Astrocyte of the hippocampus (primary cell): ENCODE data around the gene KRT17.
"Not testable (repeated sequence)": the region's sequence is repeated elsewhere in the genome, so short reads cannot be mapped to it uniquely, and the experiment has no call there.

ENCODE experiments used
- DNase-seq: peaks from one replicate; pipeline ENCODE4 v3.0.0; 2011; ENCODE audit warnings: low read depth, low spot score

KRT17 gene

DNA sequence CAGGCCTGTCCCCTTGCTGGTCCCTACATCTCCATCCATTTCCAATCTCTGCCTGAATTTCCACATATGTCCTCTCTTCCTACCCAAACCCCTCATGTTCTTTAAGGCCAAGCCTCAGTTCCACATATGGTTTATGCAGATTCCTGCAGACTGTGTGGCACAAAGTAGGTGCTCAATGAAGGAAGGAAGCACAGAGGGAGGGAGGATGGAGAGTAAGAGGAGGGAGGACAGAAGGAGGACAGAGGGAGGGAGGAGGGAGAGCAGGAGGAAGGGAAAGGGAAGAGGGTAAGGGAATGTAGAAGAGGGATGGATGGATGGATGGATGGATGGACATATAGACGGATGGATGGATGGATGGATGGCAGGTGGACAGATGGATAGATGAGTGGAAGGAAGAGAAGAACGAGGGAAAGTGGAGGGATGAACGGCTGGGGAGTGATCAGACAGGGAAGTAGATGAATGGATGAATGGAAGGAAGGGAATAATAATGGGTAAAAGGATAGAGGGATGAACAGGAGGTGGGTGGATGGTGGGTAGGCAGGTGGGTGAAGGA is 29.9 kb downstream of the KRT17 start:
- DNase-seq: no peak

DNA sequence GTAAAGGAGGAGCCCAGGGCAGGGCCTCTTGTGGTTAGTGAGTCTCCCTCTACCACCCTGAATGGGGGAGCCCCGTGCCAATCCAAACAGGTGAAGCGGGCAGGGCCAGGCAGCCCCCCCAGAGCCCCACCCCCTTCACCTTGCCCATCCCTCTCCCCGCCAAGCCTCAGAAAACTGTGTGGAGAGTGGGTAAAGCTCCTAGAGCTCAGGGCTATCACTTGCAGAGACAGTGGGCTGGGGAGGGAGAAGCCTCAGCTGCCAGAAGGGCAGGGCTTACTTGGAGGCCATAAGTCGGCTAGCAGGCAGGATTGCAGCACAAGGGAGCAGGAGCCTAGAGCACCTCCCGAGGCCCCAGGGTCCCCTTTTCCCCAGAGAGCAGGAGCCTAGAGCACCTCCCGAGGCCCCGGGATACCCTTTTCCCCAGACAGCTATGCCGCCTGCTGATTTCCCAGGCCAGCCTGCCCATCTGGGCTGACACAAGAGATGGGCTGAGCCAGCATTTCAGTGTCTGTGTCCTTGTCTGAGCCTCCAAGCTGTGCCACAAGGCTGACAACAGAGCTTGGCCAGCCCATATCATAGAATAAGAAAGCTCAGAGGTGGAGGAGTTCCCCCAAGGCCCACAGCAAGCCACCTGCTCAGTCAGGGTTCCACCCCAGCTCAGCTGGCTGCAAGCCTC is 30.9 kb downstream of the KRT17 start:
- DNase-seq: no peak

DNA sequence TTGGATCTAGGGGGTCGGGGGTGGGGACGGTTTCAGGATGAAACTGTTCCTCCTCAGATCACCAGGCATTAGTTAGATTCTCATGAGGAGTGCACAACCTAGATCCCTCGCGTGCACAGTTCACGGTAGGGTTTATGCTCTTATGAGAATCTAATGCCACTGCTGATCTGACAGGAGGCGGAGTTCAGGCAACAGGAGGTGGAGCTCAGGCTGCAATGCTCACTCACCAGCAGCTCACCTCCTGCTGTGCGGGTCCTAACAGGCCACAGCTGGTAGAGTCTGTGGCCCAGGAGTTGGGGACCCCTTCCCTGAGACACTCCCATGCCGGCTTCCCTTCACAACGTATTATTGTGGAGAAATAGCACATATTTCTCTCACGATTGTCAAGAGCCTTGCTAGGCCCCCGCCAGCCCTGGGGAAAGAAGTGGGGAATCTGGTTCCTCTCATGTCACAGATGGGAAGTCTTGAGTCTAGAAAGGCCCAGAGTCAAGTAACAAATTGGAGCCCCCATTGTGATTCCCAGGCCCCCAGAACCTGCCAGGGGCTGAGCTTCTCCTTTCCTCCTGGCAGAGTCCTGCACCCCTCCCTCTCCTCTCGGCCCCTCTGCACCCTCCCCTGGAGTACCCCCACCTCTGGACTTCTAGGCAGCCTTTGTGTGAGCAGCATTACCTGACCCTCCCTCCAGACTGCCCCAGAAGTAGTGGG is 31.6 kb downstream of the KRT17 start:
- DNase-seq: no peak

DNA sequence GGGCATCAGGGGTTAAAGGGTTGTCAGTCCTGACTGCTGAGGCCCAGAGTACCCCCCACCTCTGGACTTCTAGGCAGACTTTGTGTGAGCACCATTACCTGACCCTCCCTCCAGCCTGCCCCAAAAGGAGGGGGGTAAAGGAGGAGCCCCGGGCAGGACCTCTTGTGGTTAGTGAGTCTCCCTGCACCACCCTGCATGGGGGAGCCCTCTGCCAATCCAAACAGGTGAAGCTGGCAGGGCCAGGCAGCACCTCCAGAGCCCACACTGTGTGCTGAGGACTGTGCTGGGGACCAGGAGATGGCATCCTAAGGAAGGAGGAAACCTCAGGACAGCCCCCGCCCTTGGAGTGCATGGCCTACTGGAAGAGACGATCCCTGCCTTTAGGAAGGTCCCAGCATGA is 35.1 kb downstream of the KRT17 start:
- DNase-seq: no peak

DNA sequence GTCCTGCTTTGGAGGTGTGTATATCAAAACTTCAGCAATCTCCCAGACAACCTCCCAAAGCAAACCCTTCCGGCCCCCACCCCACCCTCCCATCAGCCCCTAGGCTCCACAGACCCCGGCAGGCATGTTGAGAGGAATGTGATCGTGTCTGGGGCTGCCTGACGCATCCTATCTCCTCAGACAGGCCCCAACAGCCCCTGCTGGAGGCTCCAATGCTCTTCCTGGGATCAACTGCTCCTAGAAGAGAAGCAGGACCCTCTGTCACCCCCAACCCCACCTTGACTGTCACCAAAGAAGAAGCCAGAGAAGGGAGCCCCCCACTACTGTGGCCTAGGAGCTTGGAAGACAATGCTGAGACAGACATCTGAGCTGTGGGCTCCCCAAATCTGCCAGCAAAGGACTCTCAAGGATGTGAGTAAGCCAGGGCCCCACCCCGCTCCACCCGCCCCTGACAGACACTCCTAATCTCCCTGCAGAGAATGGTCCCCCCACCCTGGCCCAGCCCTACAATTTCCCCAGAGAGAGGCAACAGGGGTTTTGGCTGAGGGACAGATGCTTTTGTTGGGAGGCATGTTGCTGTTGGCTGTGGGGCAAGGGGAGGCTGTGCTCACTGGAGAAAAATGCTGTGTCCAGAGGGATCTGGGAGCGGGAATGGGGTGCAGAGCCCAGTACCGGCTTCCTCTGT is 36.1 kb downstream of the KRT17 start:
- DNase-seq: peak; percentile 16

DNA sequence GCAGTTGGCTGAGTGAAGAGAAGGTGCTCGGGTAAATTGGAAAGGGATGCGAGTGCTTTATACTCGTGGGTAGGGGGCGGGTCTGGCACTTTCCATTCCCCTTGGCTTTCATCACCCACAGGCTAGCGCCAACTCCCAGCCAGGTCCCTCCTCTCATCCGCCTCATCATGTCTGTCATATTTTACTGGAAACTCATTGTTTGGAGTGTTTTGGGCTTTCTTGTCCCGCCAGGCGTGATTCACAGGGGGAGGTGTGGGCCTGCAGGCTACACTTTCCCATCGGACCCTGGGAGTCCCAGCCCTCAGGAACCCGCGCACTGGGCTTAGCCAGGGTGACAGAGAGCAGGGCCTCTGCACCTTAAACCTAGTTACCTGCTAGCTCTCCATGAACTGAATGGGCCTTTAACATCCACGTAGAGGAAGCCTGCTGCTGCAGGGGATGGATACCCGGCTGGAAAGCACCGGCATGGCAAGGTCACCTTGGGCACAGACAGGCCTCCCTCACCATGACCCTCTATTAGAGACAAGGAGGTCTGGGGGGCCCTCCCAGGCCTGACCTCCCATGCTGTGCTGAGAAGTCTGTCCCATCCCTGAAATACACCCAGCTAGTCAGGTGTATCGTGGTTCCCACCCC is 37.4 kb downstream of the KRT17 start, which contains the start of gene KRT14:
Gene KRT14, minus strand, starts transcription at position 33 of the 633 bp plus-strand sequence. CDS start 61 bp downstream, outside the sequence.
- no peak for DNase-seq

DNA sequence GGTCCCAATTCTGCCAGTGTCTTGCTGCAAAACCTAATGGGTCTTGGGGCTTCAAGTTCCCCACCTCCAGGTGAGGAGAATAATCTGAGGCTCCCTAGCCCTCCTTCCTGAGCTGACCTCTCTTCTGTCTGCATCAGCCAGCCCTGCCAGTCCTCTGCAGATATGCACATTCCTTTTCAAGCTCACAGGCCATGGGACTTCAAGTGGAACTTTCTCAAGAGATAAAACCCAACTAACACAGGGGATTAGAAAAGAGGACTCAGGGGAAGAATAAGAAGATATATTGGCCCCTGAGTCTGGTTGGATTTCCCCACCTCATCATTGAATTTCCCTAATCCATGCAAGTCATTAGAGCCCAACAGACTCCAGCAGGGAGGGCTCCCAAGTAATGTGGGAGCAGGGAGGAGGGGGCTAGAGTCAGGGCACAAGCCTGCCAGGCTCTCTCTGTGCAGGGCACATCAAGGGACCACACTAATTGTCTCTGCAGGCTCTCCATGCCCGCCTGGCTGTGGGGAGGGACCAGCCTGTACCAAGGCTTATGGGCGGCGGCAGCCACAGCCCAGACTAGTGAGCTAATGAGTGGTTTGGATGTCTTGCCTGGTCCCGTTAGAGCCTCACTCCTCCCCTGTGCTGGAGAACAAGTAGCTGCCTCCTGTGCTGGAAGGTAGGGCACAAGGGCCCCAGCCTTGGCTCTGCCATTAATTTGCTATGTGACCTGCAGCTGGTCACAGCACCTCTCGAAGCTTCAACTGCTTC is 38.9 kb downstream of the KRT17 start:
- DNase-seq: no peak

DNA sequence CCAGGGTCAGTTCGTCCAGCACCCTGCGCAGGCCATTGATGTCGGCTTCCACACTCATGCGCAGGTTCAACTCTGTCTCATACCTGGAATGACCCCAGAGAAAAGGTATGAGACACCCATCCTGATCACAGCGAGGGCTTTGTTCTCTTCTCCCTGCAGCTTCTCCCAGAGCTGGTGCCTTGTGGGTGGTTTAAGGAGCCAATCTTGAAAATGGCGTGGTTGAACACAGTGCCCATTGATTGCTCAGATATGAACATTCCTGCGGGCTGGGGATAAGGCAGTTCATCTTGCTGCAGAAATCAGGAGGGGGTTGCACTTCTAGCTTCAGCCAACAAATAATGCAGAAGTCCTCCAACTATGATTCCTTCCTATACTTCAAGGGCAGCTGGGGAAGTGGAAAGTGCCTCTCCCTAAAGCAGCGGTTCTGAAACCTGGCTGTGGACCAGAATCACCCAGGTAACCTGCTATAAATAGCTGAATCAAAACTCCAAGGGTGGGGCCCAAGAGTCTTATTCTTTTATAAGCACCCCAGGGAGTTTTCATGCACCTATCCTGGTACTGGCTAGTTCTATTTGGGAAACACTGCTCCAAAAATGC is 39.9 kb downstream of the KRT17 start:
- not testable (repeated sequence) for DNase-seq

DNA sequence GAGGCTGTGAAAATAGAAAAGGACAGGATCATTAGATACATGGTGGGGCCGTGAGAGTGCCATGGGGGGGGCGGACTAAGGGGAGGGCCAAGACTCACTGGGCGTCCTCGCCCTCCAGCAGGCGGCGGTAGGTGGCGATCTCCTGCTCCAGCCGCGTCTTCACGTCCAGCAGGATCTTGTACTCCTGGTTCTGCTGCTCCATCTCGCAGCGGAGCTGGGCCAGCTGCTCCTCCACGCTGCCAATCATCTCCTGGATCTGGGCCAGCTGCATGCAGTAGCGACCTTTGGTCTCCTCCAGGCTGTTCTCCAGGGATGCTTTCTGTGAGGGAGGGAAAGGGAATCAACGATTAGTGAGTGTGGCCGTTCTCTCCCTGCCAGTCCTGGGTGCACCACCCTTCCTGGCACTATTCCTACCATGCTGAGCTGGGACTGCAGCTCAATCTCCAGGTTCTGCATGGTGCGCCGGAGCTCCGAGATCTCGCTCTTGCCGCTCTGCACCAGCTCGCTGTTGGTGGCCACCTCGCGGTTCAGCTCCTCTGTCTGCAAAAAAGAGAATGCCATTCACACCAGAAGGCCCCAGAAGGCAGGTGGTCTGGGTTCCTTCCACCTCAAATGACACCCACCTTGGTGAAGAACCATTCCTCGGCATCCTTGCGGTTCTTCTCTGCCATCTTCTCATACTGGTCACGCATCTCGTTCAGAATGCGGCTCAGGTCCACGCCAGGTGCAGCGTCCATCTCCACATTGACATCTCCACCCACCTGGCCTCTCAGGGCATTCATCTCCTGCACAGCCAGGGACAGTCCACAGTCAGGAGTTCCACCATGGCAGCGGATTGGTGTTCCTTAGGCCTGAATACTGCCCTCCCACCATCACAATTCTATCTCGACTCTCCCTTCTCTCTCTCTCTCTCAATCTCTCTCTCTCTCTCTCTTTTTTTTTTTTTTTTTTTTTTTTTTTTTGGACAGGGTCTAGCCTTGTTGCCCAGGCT is 40.9 kb downstream of the KRT17 start:
- DNase-seq: no peak

DNA sequence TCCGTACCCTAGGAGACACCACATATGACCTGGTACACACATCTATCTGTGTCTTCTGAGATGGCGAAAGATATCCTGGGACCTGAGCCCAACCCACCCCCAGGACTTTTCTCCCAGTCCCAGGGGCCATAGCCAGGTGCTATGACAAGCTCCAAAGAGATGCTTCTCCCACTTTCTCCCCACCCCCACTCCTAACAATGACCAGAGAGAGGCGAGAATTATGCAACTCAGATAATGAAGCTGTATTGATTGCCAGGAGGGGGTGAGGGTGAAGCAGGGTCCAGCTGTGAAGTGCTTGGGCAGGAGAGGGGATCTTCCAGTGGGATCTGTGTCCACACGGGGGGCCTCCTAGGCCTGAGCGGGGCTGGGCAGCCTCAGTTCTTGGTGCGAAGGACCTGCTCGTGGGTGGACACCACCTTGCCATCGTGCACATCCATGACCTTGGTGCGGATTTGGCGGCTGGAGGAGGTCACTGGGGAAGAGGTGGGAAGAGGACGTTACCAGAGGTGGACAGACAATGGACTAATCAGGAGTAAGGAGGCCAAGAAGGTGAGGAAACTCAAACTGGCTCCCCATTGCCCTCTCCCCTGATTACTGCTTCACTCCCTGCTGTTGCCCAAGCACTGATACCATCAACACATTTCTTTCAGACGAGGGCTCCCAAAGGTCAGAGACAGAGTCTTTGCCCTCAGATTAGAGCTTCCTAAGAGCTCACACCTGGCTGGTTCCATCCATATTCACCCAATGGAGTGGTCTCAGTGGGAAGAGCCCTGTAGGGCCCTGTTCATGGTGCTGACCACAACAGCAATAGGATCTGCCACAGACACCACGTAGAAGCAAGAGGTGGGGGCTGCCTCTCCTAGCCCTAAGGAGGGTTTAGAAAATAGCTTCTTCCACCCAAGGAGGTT is 42.1 kb downstream of the KRT17 start:
- not testable (repeated sequence) for DNase-seq

DNA sequence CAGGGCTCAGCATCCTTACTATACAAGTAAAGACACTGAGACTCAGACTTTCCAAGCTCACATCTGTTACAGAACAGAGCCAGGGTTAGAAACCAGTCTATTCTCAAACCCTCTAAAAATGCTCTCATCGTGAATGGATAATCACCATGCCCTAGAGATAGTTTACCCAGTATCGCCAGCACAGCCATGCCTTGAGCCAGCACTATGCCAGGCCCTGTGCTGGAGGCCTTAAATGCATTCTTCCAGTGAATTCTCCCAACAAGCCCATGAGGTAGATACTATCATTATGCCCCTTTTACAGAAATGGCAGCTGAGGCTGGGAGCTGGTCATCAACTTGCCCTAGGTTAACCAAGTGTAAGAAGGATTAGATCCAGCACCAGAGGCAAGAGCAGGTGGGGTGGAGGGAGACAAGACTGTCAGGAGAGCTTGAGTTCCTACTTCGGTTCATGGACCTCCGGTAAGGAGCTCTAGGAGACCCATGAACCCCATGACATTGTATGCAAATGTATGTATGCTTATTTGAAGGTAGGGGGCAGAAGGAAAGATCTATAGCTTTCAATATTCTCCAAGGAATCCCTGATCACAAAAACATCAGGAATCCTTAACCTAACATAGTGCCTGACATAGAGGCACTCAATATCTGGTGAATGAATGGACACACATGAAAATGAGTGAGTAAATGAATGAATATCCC is 42.9 kb downstream of the KRT17 start:
- DNase-seq: no peak

DNA sequence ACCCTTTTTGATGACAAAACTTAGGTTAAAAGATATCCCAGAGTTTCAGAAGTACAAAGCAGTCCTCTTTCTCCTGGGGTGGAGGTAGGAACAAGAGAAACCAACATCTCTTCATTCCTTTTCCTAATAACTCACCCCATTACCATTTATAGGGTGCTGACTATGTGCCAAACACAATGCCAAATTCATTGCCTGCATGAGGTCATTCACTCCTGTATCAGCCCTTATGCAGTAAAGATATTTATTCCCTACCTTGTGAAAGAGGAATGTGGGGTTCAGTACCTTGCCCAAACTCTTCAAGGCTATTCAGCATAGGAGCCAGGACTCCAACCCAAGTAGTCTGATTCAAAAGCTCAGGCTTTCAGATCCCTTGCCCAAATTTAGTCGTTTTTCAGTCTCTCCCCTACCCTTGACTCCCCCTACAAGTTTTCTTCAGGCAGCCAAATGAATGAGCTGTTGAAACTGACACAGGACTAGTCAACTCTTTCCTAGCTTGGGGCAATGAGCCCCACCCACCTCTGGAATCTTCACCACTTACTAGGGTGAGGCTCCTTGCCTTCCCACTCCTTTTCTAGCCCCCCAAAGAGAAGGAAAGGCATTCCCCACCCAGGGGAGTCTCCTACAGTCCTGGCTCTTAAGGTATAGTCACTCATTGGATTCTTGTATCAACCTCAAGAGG is 43.5 kb downstream of the KRT17 start:
- DNase-seq: no peak

DNA sequence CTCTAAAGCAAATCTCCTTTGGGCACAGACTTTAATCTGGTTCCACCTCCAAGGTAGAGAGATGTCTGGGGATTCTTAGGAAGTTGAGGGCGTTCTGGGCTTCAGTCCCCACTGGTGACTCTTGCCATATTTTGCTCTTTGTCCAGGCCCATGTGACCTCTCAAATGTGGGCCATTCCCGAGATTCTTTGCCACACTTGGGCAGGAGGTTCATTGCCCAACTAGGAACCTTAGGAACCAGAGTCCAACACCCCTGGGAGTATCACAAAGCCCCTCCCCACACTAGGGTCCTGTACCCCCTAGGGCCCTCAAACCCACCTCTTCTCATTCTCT is 44.2 kb downstream of the KRT17 start:
- DNase-seq: no peak

DNA sequence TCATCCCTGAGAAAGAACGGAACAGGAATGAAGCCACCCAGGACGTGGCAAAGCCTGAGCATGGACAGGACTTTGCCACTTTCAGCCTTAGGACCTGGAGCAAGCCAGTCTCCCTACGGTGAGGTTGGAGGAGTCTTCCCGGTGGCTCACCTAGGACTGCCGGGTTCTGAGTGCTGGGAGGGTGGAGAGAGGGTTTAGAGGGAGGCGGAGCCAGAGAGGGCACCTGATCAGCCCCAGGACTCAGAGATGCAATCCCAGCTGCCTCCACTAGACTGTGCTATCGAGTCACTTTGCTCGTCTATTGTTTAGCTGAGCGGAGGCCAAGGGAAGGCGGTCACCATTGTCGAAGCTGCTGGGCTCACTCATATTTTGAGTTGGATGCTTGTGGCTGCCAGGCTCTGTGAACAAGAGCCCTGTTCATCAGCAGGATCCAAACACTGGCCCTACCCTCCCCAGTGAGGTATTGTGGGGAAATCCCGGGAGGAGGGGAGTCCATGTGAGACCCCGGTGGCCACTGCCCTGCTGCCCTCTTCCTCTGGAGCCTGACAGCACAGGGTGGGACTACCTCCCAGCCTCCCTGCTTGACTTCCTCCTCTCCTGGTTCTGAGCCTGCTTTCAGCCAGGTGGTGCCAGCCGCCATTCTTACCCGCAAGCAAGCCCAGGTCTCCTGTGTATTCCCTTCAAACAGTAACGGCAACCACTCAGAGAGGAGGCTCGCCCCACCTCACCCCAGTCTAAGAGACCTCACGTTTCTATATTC is 44.7 kb downstream of the KRT17 start:
- peak; percentile 91 for DNase-seq

DNA sequence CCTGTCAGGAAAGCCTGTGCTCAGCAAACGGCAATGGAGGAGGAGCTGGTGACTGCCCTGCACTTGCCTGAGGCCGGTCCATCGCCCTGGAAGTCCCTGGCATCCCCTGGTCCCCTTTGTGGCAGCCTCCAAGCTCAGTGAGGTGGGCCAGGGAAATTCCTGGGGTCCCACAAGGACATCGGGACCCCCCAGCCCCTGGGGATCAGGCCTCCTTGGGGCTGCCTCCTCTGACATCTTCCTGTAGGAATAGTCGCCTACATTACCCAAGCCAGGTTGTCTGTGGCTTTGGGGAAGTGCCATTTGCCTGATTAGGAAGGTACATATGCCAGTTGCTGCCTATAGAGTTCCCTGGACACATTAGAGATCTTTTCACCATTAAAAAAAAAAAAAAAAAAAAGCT is 45.4 kb downstream of the KRT17 start:
- no peak for DNase-seq

DNA sequence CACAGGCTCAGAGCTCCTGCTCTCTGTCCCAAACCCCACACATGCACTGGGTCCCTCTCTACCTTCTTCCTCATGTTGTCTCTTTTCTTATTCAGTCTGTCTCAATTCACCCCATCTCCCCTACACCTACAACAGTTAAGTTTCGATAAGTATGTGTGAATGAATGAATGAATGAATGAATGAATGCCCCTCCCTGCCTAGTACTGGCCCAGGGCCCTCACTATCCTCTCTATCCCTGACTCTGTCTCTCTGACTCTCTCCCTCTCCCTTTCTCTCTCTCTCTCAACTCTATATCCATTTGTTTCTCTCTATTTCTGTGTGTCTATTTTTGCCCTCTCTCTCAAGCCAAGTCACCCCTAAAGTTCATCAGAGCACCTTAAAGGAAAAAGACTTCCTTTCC is 45.8 kb downstream of the KRT17 start:
- DNase-seq: no peak

DNA sequence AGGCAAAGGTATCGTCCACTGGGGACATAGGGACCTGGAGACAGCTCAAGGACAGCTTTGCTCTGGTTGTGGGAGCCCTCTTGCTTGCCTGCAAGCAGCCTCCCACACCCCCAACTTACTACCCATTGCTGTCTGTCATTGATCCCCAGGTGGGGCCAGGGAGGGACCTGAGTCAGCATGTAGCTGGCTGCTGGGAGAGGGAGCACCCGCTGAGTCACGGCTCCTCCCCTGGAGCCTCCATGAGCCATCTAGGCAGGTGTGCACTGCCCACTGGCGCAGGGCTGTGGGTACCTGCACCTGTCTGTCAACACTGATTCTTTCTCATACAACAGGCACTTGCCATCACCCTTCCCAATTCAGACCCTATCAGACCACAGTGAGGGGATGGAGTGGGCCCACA is 47.6 kb downstream of the KRT17 start:
- DNase-seq: not testable (repeated sequence)
